HCT116 (cell line): ENCODE data around the gene TTYH1. TPM values are rescaled to one million over a fixed set of nuclear protein-coding genes. Genes with fewer than 3 reads are reported as not detected.

ENCODE experiments used
- ATAC-seq: fragments of 200-7000 bp; cut with Tn5 transposase; 2 replicates; pipeline ENCODE4 v1.9.1; 2020; ENCODE audit warnings: mild to moderate bottlenecking, moderate library complexity
- BruUV-seq: library from RNA; stranded (reverse); fragments of 400-500 nt; replicated peaks from 2 replicates; lab custom pipeline; 2021; lab: Mats Ljungman, UMichigan
- CTCF ChIA-PET: fragments of 300-600 bp; sonication (Branson Sonifier 250); formaldehyde crosslinking; loops from one replicate; lab custom pipeline; 2021; ENCODE audit warnings: antibody characterized with exemption; lab: Charles Lee
- POLR2A ChIA-PET: fragments of 300-600, 350-600 bp; sonication (Branson Sonifier 250); formaldehyde crosslinking; loops from one replicate; lab custom pipeline; 2021; ENCODE audit warnings: antibody characterized with exemption; lab: Charles Lee
- RAD21 ChIA-PET, 2 experiments: fragments of 300-600 bp; sonication (Branson Sonifier 250); formaldehyde crosslinking; loops; one replicate each; lab custom pipeline; 2023; ENCODE audit warnings: low total read pairs in 2 of 2; ENCODE audit not compliant: uncharacterized antibody in 2 of 2, unreplicated experiment in 2 of 2, low non-redundant PET in 1 of 2; lab: Charles Lee
- DNase-seq: peaks from one replicate; pipeline ENCODE4 v3.0.0-alpha.2; 2010; ENCODE audit warnings: low read depth, low spot score
- H2AFZ ChIP-seq: fragments of 200-600 bp; shearing (Covaris generic), sonication (generic); 2 replicates; pipeline ENCODE4 v1.6.1; 2017; ENCODE audit warnings: low read depth, mixed run types, mixed read lengths, antibody characterized with exemption, low read length; ENCODE audit not compliant: poor library complexity, severe bottlenecking
- H3K27ac ChIP-seq: 2 replicates; pipeline ENCODE4 v1.5.1; 2012; ENCODE audit warnings: low read depth, low read length
- H3K27me3 ChIP-seq: fragments of 200-600 bp; sonication (generic); 2 replicates; pipeline ENCODE4 v1.6.1; 2016; ENCODE audit warnings: mixed run types, low read length, mixed read lengths; ENCODE audit not compliant: insufficient read depth
- H3K36me3 ChIP-seq, 2 experiments: fragments of 200-500 bp in 1 of 2; fragments of 200-600 bp in 1 of 2; sonication (Bioruptor generic) in 1 of 2; sonication (generic) in 1 of 2; 2 replicates each; pipeline versions ENCODE4 v1.5.1 to v1.6.1; 2014 to 2016; ENCODE audit warnings: low read length in 2 of 2, inconsistent platforms in 1 of 2, mixed read lengths in 1 of 2, mixed run types in 1 of 2; ENCODE audit not compliant: insufficient read depth in 2 of 2, control insufficient read depth in 1 of 2
- H3K4me1 ChIP-seq, 2 experiments: fragments of 200-600 bp in 1 of 2; sonication (generic) in 1 of 2; 2 replicates each; pipeline versions ENCODE4 v1.5.1 to v1.6.1; 2012 to 2017; ENCODE audit warnings: low read length in 2 of 2, inconsistent platforms in 1 of 2, mild to moderate bottlenecking in 1 of 2, mixed read lengths in 1 of 2, mixed run types in 1 of 2, moderate library complexity in 1 of 2; ENCODE audit not compliant: insufficient read depth in 2 of 2, control insufficient read depth in 1 of 2
- H3K4me2 ChIP-seq: fragments of 200-600 bp; sonication (generic); 2 replicates; pipeline ENCODE4 v1.6.1; 2017; ENCODE audit warnings: mixed run types, low read length, mixed read lengths
- H3K4me3 ChIP-seq, 2 experiments: fragments of 200-600 bp in 1 of 2; sonication (generic) in 1 of 2; replicated peaks in 1 of 2; 2 replicates each; pipeline ENCODE4 v1.5.1; 2011 to 2016; ENCODE audit warnings: low read length in 2 of 2, control low read depth in 1 of 2, low read depth in 1 of 2, mild to moderate bottlenecking in 1 of 2, mixed read lengths in 1 of 2, mixed run types in 1 of 2
- H3K79me2 ChIP-seq: fragments of 200-600 bp; sonication (generic); 2 replicates; pipeline ENCODE4 v1.6.1; 2017; ENCODE audit warnings: mild to moderate bottlenecking, mixed run types, low read length, moderate library complexity, mixed read lengths; ENCODE audit not compliant: insufficient read depth
- H3K9ac ChIP-seq: fragments of 200-600 bp; sonication (generic); 2 replicates; pipeline ENCODE4 v1.6.1; 2016; ENCODE audit warnings: low read length, mixed read lengths
- H3K9me2 ChIP-seq: fragments of 200-600 bp; sonication (generic), shearing (Covaris generic); 2 replicates; pipeline ENCODE4 v1.6.1; 2017; ENCODE audit warnings: mixed run types, mild to moderate bottlenecking, moderate library complexity; ENCODE audit not compliant: insufficient read depth
- H3K9me3 ChIP-seq, 2 experiments: fragments of 200-500 bp in 1 of 2; fragments of 200-600 bp in 1 of 2; sonication (Bioruptor generic) in 1 of 2; sonication (generic) in 1 of 2; 2 replicates each; pipeline ENCODE4 v1.6.1; 2014 to 2017; ENCODE audit warnings: low read length in 2 of 2, mixed read lengths in 2 of 2, inconsistent platforms in 1 of 2, low read depth in 1 of 2, mild to moderate bottlenecking in 1 of 2, mixed run types in 1 of 2, moderate library complexity in 1 of 2; ENCODE audit not compliant: control insufficient read depth in 1 of 2, insufficient read depth in 1 of 2
- H4K20me1 ChIP-seq: fragments of 200-600 bp; sonication (generic), shearing (Covaris generic); 2 replicates; pipeline ENCODE4 v1.6.1; 2017; ENCODE audit warnings: mixed run types, mild to moderate bottlenecking, moderate library complexity; ENCODE audit not compliant: insufficient read depth
- CEBPB ChIP-seq: IDR thresholded peaks from 2 replicates; pipeline ENCODE4 v1.6.1; 2012; ENCODE audit warnings: low read depth
- EZH2phosphoT487 ChIP-seq: fragments of 200-600 bp; IDR thresholded peaks from 2 replicates; pipeline ENCODE4 v1.6.1; 2018; ENCODE audit warnings: antibody characterized with exemption, borderline replicate concordance
- JUND ChIP-seq: IDR thresholded peaks from 2 replicates; pipeline ENCODE4 v1.6.1; 2012
- RAD21 ChIP-seq: IDR thresholded peaks from 2 replicates; pipeline ENCODE4 v1.6.1; 2012; ENCODE audit warnings: low read depth, mild to moderate bottlenecking
- REST ChIP-seq: IDR thresholded peaks from 2 replicates; pipeline ENCODE4 v1.6.1; 2012; ENCODE audit warnings: low read depth
- TCF7L2 ChIP-seq: IDR thresholded peaks from 2 replicates; pipeline ENCODE4 v1.7.0; 2011; ENCODE audit warnings: borderline replicate concordance, inconsistent platforms; ENCODE audit not compliant: insufficient read depth, insufficient read length; ENCODE audit errors: extremely low read depth
- YY1 ChIP-seq: IDR thresholded peaks from 2 replicates; pipeline ENCODE4 v1.6.1; 2011; ENCODE audit warnings: low read length, low read depth, moderate library complexity, mild to moderate bottlenecking; ENCODE audit not compliant: insufficient replicate concordance; ENCODE audit errors: extremely low read depth
- ZFX ChIP-seq: fragments of 450-650 bp; IDR thresholded peaks from 2 replicates; pipeline ENCODE4 v1.6.1; 2017
- intact Hi-C: fragments of 100-400 bp; cut with micrococcal nuclease; formaldehyde crosslinking; loops from 2 replicates; pipeline ENCODE4 v1.10.0; 2022
- total RNA-seq: library from RNA; stranded (reverse); gene quantifications from one replicate; pipeline ENCODE4 v1.2.1, GENCODE V29; 2021; ENCODE audit not compliant: unreplicated experiment
- TF ChIP-seq, protein P1 (sequence below): IDR thresholded peaks from 2 replicates; pipeline ENCODE4 v1.6.1; 2011; ENCODE audit warnings: mild to moderate bottlenecking, low read length, moderate library complexity; ENCODE audit not compliant: insufficient replicate concordance; ENCODE audit errors: extremely low read depth

TTYH1 gene
- total RNA-seq, 1 experiment from 2014 or later, result 0.37 TPM

DNA sequence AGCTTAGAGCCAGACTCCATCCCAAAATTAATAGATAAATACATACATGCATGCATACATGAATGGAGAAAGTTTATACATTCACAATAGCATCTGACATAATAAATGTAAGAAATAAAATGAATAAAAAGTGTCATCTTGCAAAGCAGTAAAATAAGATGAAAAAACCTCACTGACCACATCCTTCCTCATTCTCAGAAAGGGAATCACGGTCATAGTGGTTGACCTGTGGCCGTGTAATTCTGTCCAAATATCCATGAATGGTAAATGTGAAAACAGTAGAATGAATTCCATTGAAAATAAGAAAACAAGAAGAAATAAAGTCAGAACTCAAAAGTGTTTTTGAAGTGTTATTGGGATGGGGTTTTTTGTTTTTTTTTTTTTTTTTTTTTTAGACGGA, 67.6 kb downstream of the TTYH1 start:
- ATAC-seq, result no peak
- intact Hi-C loops, result loop anchor here (5.0 kb wide), 1 partner anchor 194 kb away; no protein-coding TSS in a partner anchor

More for the DNA sequence above, 67.6 kb downstream of the TTYH1 start:
- no peaks in the 10 kb centered on the region for H3K9me3 ChIP-seq
- no peak overlapping the region for H3K27ac ChIP-seq
- no peaks in the 10 kb centered on the region for H4K20me1 ChIP-seq
- H2AFZ ChIP-seq, result no peak overlapping the region
- H3K27me3 ChIP-seq, result 0 out of 2 replicates have a peak, but pooled peaks cover 3% of the 10 kb centered on the region
- no peak overlapping the region for H3K4me2 ChIP-seq
- H3K4me3 ChIP-seq, result no peak overlapping the region
- no peaks in the 10 kb centered on the region for H3K9me2 ChIP-seq
- CTCF ChIA-PET, result interaction anchor here (1.1 kb wide), 1 partner anchor 10 kb away, joined by 4 read pairs; the partner anchor contains the start of gene CDC42EP5
- RAD21 ChIA-PET, result no interaction called here
- BruUV-seq, result no TSS peak
- H3K9ac ChIP-seq, result no peak overlapping the region
- POLR2A ChIA-PET, result no interaction called here
- no peak for DNase-seq
- H3K4me1 ChIP-seq, result no peaks in the 10 kb centered on the region
- no peaks in the 10 kb centered on the region for H3K79me2 ChIP-seq
- TF ChIP-seq RAD21 (no peak), YY1 (no peak), CEBPB (no peak), JUND (no peak), ZFX (no peak), REST (no peak), TCF7L2 (no peak), EZH2phosphoT487 (no peak)
- TF ChIP-seq, protein P1, sequence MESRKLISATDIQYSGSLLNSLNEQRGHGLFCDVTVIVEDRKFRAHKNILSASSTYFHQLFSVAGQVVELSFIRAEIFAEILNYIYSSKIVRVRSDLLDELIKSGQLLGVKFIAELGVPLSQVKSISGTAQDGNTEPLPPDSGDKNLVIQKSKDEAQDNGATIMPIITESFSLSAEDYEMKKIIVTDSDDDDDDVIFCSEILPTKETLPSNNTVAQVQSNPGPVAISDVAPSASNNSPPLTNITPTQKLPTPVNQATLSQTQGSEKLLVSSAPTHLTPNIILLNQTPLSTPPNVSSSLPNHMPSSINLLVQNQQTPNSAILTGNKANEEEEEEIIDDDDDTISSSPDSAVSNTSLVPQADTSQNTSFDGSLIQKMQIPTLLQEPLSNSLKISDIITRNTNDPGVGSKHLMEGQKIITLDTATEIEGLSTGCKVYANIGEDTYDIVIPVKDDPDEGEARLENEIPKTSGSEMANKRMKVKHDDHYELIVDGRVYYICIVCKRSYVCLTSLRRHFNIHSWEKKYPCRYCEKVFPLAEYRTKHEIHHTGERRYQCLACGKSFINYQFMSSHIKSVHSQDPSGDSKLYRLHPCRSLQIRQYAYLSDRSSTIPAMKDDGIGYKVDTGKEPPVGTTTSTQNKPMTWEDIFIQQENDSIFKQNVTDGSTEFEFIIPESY, result no peak
- no peaks in the 10 kb centered on the region for H3K36me3 ChIP-seq
